Heart left ventricle (tissue), 16 donors: ENCODE data around the gene MPPED2. TPM values are rescaled to one million over a fixed set of nuclear protein-coding genes. Genes with fewer than 3 reads are reported as not detected.

Experiments
- ATAC-seq, 4 donors: fragments of 200-7000 bp; cut with Tn5 transposase; one replicate each; pipeline ENCODE4 v1.9.1; 2020 to 2022; ENCODE audit warnings: moderate library complexity in 4 of 4, mild to moderate bottlenecking in 3 of 4, moderate number of reproducible peaks in 1 of 4
- DNase-seq, 5 donors: peaks; one replicate each; pipeline ENCODE4 v3.0.0-alpha.2; 2020
- H3K27ac ChIP-seq, 12 donors: fragments of 200-600 bp; sonication (generic) in 4 of 12; one replicate each; pipeline versions ENCODE4 v1.5.0 to v1.8.0; 2016 to 2022; ENCODE audit warnings: mild to moderate bottlenecking in 2 of 12
- H3K27me3 ChIP-seq, 9 donors: fragments of 200-600 bp; sonication (generic) in 2 of 9; one replicate each; pipeline versions ENCODE4 v1.5.1 to v1.8.0; 2016 to 2022; ENCODE audit warnings: mild to moderate bottlenecking in 3 of 9
- H3K36me3 ChIP-seq, 9 donors: fragments of 200-600 bp; sonication (generic) in 2 of 9; one replicate each; pipeline versions ENCODE4 v1.5.0 to v1.8.0; 2018 to 2022; ENCODE audit warnings: mild to moderate bottlenecking in 2 of 9
- H3K4me1 ChIP-seq, 12 donors: fragments of 200-600 bp; sonication (generic) in 4 of 12; one replicate each; pipeline versions ENCODE4 v1.5.0 to v1.8.0; 2016 to 2022; ENCODE audit warnings: mild to moderate bottlenecking in 3 of 12
- H3K4me3 ChIP-seq, 12 donors: fragments of 200-600 bp; sonication (generic) in 4 of 12; one replicate each; pipeline versions ENCODE4 v1.5.0 to v1.8.0; 2017 to 2022; ENCODE audit warnings: mild to moderate bottlenecking in 9 of 12, moderate library complexity in 4 of 12
- H3K9me3 ChIP-seq, 12 donors: fragments of 200-600 bp; sonication (generic) in 4 of 12; one replicate each; pipeline versions ENCODE4 v1.5.0 to v1.8.0; 2016 to 2022; ENCODE audit warnings: mild to moderate bottlenecking in 1 of 12
- POLR2A ChIP-seq, 2 donors: fragments of 450-650 bp; IDR thresholded peaks; one replicate each; pipeline ENCODE4 v1.6.1; 2017; ENCODE audit warnings: antibody characterized with exemption in 2 of 2, mild to moderate bottlenecking in 2 of 2, moderate library complexity in 2 of 2
- WGBS, 4 donors: extraction: QIAGEN DNeasy Blood & Tissue Kit in 2 of 4; methylation state at CpG; one replicate each; pipeline versions ENCODE4 v1.1.5 to v1.1.7; 2013 to 2018; 5-methylcytosine and 5-hydroxymethylcytosine counted together
- intact Hi-C, 10 donors: fragments of 100-400 bp; cut with DNase I; formaldehyde crosslinking; loops; one replicate each; pipeline versions ENCODE4 v1.11.1 to v1.14.2; 2022
- polyA plus RNA-seq, 2 donors: library from polyadenylated mRNA; stranded (reverse); fragments of 200-250 nt; gene quantifications; one replicate each; pipeline ENCODE4 v1.2.3, GENCODE V29; 2013
- total RNA-seq, 9 donors: library from RNA; depleted of rRNA in 2 of 9; stranded (reverse); fragments of >200 nt in 2 of 9; fragmentation: NEBNext Ultra II Directional in 3 of 9; extraction: Animal tissue kit (Norgen Biotek cat#: 25700) in 3 of 9; gene quantifications; one replicate each; pipeline versions ENCODE4 v1.1.0 to v1.2.4, GENCODE V29; 2016 to 2023
- TF ChIP-seq, protein P1 (sequence below), 12 donors: fragments of 200-600 bp; sonication (generic) in 4 of 12; IDR thresholded peaks; one replicate each; pipeline versions ENCODE4 v1.5.0 to v1.8.0; 2018 to 2022; ENCODE audit warnings: antibody characterized with exemption in 12 of 12, mild to moderate bottlenecking in 5 of 12
- donor health status: ischemic (EF 13 %, LVEDD 7.1; RV severe dilation, severe dysfunction).
- donor health status: healthy with polysubstance abuse.
- donor health status: DM: no; HTN: yes; CAD: no.
- donor health status: DM: no; HTN: no; CAD: no.
- donor health status: ischemic (EF 25% LVEDD 6.9; RV normal size, moderate dysfunction).
- donor health status: ischemic (EF 25% LVEDD 5.7; RV mildly dilated, moderate dysfunction).
- donor health status: healthy.
- donor health status: DM: yes; HTN: yes; CAD: no.
- donor health status: ischemic (EF 35%, LVEDD 5.7; RV mildly dilated, moderate dysfunction).
- donor health status: nonischemic (EF 11% LVEDD 7.7; RV severe dilation, severe dysfunction).
- donor health status: DM: yes; HTN: yes; CAD: no.
- donor health status: PGD.
- donor health status: ischemic (EF 29% LVEDD 5.4; RV normal size, mild dysfunction).
- donor health status: nonischemic (EF 23%, LVEDD 6.1; RV moderate dilation, normal function).

Gene MPPED2
- total and polyA plus RNA-seq, 11 donors: 2.7 to 14.3 (median 8.4) TPM

DNA sequence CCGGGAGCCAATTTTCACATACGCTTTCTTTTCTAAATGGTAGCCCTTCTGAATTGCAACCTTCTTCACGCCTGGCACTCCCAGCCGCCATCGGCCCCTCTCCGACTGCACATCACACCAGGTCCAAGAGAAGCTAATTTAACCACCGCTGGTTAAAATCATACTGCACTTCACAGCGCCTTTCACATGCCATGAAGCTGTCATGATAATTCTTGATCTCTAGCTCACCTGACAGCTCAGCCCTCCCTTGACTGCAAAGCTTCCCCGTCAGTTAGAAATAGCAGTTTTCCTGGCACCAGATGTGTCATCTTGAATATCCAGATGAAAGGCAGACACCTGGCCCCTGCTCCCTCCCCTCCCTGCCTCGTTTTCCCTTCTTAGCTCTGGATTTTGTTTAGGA lies 161.8 kb downstream of the MPPED2 start:
- peak overlapping the region in 4 of 12 donors; percentile 6 to 52 (median 41) for H3K27ac ChIP-seq
- no peak overlapping the region for H3K4me3 ChIP-seq
- H3K9me3 ChIP-seq: no peaks in the 10 kb centered on the region
- peaks cover 0 to 27% (median 0%) of the 10 kb centered on the region in 12 donors for H3K4me1 ChIP-seq
- intact Hi-C loops: loop anchor here in 1 of 10 donors (10.0 kb wide), 1 partner anchor 160 kb away; the partner anchor contains the start of gene MPPED2
- ATAC-seq (peak; percentile 52 to 91 (median 87)), DNase-seq (peak in 3 of 5 donors; percentile 15 to 35 (median 34))
- 55 to 63% (median 58%) methylated on average over 10 of the region's 10 CpGs for WGBS, 4 donors
- TF ChIP-seq, protein P1, sequence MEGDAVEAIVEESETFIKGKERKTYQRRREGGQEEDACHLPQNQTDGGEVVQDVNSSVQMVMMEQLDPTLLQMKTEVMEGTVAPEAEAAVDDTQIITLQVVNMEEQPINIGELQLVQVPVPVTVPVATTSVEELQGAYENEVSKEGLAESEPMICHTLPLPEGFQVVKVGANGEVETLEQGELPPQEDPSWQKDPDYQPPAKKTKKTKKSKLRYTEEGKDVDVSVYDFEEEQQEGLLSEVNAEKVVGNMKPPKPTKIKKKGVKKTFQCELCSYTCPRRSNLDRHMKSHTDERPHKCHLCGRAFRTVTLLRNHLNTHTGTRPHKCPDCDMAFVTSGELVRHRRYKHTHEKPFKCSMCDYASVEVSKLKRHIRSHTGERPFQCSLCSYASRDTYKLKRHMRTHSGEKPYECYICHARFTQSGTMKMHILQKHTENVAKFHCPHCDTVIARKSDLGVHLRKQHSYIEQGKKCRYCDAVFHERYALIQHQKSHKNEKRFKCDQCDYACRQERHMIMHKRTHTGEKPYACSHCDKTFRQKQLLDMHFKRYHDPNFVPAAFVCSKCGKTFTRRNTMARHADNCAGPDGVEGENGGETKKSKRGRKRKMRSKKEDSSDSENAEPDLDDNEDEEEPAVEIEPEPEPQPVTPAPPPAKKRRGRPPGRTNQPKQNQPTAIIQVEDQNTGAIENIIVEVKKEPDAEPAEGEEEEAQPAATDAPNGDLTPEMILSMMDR (IDR thresholded peaks at IDR 0.05): no peak
- TF ChIP-seq POLR2A (IDR thresholded peaks at IDR 0.05): no peak
- H3K27me3 ChIP-seq: no peaks in the 10 kb centered on the region
- H3K36me3 ChIP-seq: no peaks in the 10 kb centered on the region

DNA sequence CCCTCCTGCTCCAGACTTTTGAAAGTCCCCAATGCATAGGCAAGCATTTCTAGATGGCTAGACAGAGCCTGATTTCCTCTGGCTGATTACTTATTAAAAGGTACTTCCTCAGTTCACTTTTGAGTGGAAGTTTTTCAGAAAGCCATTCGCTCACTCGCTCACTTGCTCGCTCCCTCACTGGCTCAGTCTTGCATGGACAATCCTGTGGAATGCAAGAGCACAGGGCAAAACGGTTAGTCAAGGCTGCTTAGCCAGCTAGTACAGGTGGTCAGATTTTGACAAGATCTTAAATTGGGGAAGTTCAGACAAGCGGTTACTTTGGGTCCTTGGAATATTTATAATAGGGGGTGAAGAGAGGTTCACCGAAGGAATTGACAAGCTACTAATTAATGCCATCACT lies 162.3 kb downstream of the MPPED2 start:
- H3K36me3 ChIP-seq: no peaks in the 10 kb centered on the region
- H3K4me1 ChIP-seq: peaks cover 0 to 23% (median 0%) of the 10 kb centered on the region in 12 donors
- no peak for DNase-seq
- no peaks in the 10 kb centered on the region for H3K27me3 ChIP-seq
- TF ChIP-seq POLR2A (IDR thresholded peaks at IDR 0.05): no peak
- TF ChIP-seq, protein P1 (IDR thresholded peaks at IDR 0.05): no peak
- WGBS, 4 donors: 82 to 86% (median 84%) methylated on average over 6 of the region's 6 CpGs
- ATAC-seq: no peak
- intact Hi-C loops: loop anchor here in 1 of 10 donors (10.0 kb wide), 1 partner anchor 161 kb away; the partner anchor contains the start of gene MPPED2
- no peak overlapping the region for H3K4me3 ChIP-seq
- peak overlapping the region in 3 of 12 donors; percentile 6 to 44 (median 38) for H3K27ac ChIP-seq
- no peaks in the 10 kb centered on the region for H3K9me3 ChIP-seq

DNA sequence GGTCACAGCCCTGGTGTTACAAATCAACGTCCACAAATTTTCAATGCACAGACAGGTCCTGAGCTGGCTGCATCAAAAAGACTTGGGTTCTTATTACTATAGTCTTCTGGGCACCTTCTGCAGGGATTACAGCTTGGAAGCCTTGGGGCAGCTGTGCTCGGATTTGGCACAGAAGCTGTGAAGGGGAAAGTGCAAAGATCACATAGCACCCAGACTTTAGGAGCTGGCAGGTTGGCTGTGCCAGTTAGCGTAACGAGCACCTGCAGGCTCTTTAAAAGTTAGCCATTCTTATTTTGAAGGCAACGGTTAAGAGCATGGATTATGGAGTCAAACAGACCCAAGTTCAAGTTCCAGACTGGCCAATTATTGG lies 162.9 kb downstream of the MPPED2 start:
- H3K27me3 ChIP-seq: no peaks in the 10 kb centered on the region

More for the DNA sequence above, 162.9 kb downstream of the MPPED2 start:
- intact Hi-C loops: loop anchor here in 1 of 10 donors (10.0 kb wide), 1 partner anchor 162 kb away; the partner anchor contains the start of gene MPPED2
- Histone ChIP-seq H3K9me3 (no peaks in the 10 kb centered on the region), H3K4me3 (no peak overlapping the region), H3K27ac (no peak overlapping the region), H3K4me1 (peaks cover 0 to 21% (median 0%) of the 10 kb centered on the region in 12 donors), H3K36me3 (no peaks in the 10 kb centered on the region)
- 83 to 89% (median 87%) methylated on average over 5 of the region's 5 CpGs for WGBS, 4 donors
- TF ChIP-seq, protein P1 (IDR thresholded peaks at IDR 0.05): no peak
- no peak for TF ChIP-seq POLR2A (IDR thresholded peaks at IDR 0.05)
- ATAC-seq (no peak), DNase-seq (no peak)
